Measurements from ENCODE around the gene HES4.

DNA sequence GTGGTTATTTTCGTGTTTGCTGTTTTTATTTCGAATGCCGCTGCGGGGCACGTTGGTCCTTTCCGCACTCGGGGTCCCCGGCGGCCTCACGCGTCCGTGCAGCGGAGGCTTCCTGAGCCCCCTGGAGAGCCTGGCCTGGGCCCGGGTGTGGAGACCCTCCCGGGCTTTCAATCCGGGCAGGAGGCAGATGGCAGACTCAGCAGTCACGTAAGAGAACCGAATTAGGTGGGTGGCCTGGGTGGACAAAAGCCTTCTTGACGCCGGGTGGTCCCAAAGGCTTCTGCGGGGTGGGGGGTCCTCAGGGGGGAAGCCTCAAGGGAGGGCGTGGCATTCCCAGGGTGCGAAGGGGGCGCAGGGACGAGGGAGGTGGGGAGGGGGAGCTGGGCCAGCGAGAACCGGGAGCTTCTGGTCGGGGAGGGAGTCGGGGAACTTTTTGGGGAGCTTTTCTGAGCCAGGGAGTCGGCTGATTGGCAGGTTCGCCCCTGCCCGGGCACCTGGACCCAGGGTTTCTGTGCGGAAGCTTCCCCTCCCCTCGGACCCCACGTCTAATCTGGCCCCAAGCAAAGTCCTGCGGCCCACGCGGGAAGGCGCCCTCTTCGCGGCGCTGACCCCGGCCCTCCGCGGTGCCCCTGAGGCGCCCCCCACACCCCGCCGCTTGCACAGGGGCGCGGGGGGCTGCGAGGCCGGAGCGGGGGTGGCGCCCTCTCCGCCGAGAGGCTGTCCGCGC is 1.3 kb upstream of the HES4 start:
- TF ChIP-seq ZNF785 (tag by site-specific recombination; IDR thresholded peaks at IDR 0.05): no peak
- TF ChIP-seq, protein P1, sequence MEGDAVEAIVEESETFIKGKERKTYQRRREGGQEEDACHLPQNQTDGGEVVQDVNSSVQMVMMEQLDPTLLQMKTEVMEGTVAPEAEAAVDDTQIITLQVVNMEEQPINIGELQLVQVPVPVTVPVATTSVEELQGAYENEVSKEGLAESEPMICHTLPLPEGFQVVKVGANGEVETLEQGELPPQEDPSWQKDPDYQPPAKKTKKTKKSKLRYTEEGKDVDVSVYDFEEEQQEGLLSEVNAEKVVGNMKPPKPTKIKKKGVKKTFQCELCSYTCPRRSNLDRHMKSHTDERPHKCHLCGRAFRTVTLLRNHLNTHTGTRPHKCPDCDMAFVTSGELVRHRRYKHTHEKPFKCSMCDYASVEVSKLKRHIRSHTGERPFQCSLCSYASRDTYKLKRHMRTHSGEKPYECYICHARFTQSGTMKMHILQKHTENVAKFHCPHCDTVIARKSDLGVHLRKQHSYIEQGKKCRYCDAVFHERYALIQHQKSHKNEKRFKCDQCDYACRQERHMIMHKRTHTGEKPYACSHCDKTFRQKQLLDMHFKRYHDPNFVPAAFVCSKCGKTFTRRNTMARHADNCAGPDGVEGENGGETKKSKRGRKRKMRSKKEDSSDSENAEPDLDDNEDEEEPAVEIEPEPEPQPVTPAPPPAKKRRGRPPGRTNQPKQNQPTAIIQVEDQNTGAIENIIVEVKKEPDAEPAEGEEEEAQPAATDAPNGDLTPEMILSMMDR (tag by site-specific recombination; IDR thresholded peaks at IDR 0.05): no peak
- TF ChIP-seq ZBTB17 (tag by site-specific recombination; IDR thresholded peaks at IDR 0.05): no peak
- no peak for TF ChIP-seq ZNF391 (tag by site-specific recombination; IDR thresholded peaks at IDR 0.05; ENCODE audit: borderline replicate concordance, low read depth)

Data from HEK293 (cell line).